Astrocyte (in vitro differentiated cells and primary cell): ENCODE data around the gene RAD51B. TPM values are rescaled to one million over a fixed set of nuclear protein-coding genes. Genes with fewer than 3 reads are reported as not detected.

Experiments used
- DNase-seq: peaks from one replicate; pipeline ENCODE4 v3.0.0-alpha.2; 2010; ENCODE audit warnings: low read depth
- FAIRE-seq: peaks from 2 replicates; lab custom pipeline; 2011; peaks lifted over from hg19 to GRCh38; lab: Jason Lieb, UNC
- H2AFZ ChIP-seq: 2 replicates; pipeline ENCODE4 v1.6.0; 2012; ENCODE audit warnings: low read depth, low read length, inconsistent platforms
- H3K27ac ChIP-seq: 2 replicates; pipeline ENCODE4 v1.5.1; 2011; ENCODE audit warnings: low read depth, low read length, inconsistent platforms
- H3K27me3 ChIP-seq: 2 replicates; pipeline ENCODE4 v1.6.0; 2011; ENCODE audit warnings: low read length, inconsistent platforms; ENCODE audit not compliant: insufficient read depth
- H3K36me3 ChIP-seq: 2 replicates; pipeline ENCODE4 v1.5.1; 2011; ENCODE audit warnings: low read length, inconsistent platforms; ENCODE audit not compliant: insufficient read depth
- H3K4me1 ChIP-seq: 2 replicates; pipeline ENCODE4 v1.5.1; 2011; ENCODE audit warnings: low read length, inconsistent platforms; ENCODE audit not compliant: insufficient read depth
- H3K4me2 ChIP-seq: 2 replicates; pipeline ENCODE4 v1.6.0; 2012; ENCODE audit warnings: low read length, inconsistent platforms
- H3K4me3 ChIP-seq: 2 replicates; pipeline ENCODE4 v1.5.1; 2011; ENCODE audit warnings: low read depth, mild to moderate bottlenecking, low read length, inconsistent platforms; ENCODE audit not compliant: insufficient read depth
- H3K79me2 ChIP-seq: 2 replicates; pipeline ENCODE4 v1.6.0; 2012; ENCODE audit warnings: mild to moderate bottlenecking, low read length, inconsistent platforms; ENCODE audit not compliant: insufficient read depth
- H3K9ac ChIP-seq: 2 replicates; pipeline ENCODE4 v1.6.0; 2012; ENCODE audit warnings: mild to moderate bottlenecking, low read length, inconsistent platforms
- H3K9me3 ChIP-seq: 2 replicates; pipeline ENCODE4 v1.5.1; 2012; ENCODE audit warnings: low read depth, mild to moderate bottlenecking, low read length, inconsistent platforms; ENCODE audit not compliant: insufficient read depth
- H4K20me1 ChIP-seq: 2 replicates; pipeline ENCODE4 v1.6.0; 2012; ENCODE audit warnings: low read length, inconsistent platforms; ENCODE audit not compliant: insufficient read depth
- H3K27ac Mint-ChIP-seq: one replicate; pipeline ENCODE4 v1.8.0; 2021; ENCODE audit warnings: mild to moderate bottlenecking, mixed read lengths; ENCODE audit not compliant: unreplicated experiment
- H3K27me3 Mint-ChIP-seq: one replicate; pipeline ENCODE4 v1.8.0; 2021; ENCODE audit warnings: low read depth, mixed read lengths; ENCODE audit not compliant: unreplicated experiment
- H3K36me3 Mint-ChIP-seq: one replicate; pipeline ENCODE4 v1.8.0; 2021; ENCODE audit warnings: low read depth, mixed read lengths; ENCODE audit not compliant: unreplicated experiment
- H3K4me1 Mint-ChIP-seq: one replicate; pipeline ENCODE4 v1.8.0; 2021; ENCODE audit warnings: low read depth, mixed read lengths; ENCODE audit not compliant: unreplicated experiment
- H3K4me3 Mint-ChIP-seq: one replicate; pipeline ENCODE4 v1.8.0; 2021; ENCODE audit warnings: mild to moderate bottlenecking, moderate library complexity, mixed read lengths; ENCODE audit not compliant: unreplicated experiment
- H3K9me3 Mint-ChIP-seq: one replicate; pipeline ENCODE4 v1.8.0; 2021; ENCODE audit warnings: mild to moderate bottlenecking, mixed read lengths; ENCODE audit not compliant: unreplicated experiment
- CTCF ChIP-seq: IDR thresholded peaks from 2 replicates; pipeline ENCODE4 v1.5.1; 2011; ENCODE audit warnings: low read depth, mild to moderate bottlenecking, inconsistent platforms, low read length, moderate library complexity; ENCODE audit not compliant: insufficient read depth
- EZH2 ChIP-seq: IDR thresholded peaks from 2 replicates; pipeline ENCODE4 v1.6.1; 2012; ENCODE audit warnings: mild to moderate bottlenecking, low read length, inconsistent platforms; ENCODE audit not compliant: insufficient read depth
- total RNA-seq: library from RNA; stranded (reverse); gene quantifications from 2 replicates; pipeline ENCODE4 v1.2.1, GENCODE V29; 2021

RAD51B gene
- total RNA-seq, 1 donor from 2014 or later, result 10.8 TPM

GRCh38 chr14:68018598-68018997 lies 199.0 kb downstream of the RAD51B start:
- Histone ChIP-seq H3K36me3 (no peaks in the 10 kb centered on the region), H3K9me3 (no peaks in the 10 kb centered on the region), H3K27me3 (no peaks in the 10 kb centered on the region), H3K27ac (no peak overlapping the region), H3K79me2 (no peaks in the 10 kb centered on the region), H3K4me1 (peaks cover 6% of the 10 kb centered on the region), H3K9ac (no peak overlapping the region), H4K20me1 (no peaks in the 10 kb centered on the region), H3K4me2 (no peak overlapping the region), H3K4me3 (no peak overlapping the region), H2AFZ (no peak overlapping the region)
- H3K4me1 Mint-ChIP-seq, result peaks cover 4% of the 10 kb centered on the region
- no peak for DNase-seq
- H3K4me3 Mint-ChIP-seq, result no peak overlapping the region
- no peak overlapping the region for H3K27ac Mint-ChIP-seq
- H3K9me3 Mint-ChIP-seq, result no peaks in the 10 kb centered on the region
- TF ChIP-seq CTCF (no peak), EZH2 (no peak)
- FAIRE-seq, result no peak
- no peaks in the 10 kb centered on the region for H3K36me3 Mint-ChIP-seq
- H3K27me3 Mint-ChIP-seq, result no peaks in the 10 kb centered on the region

GRCh38 chr14:68020493-68020892 lies 200.9 kb downstream of the RAD51B start:
- H3K27me3 Mint-ChIP-seq, result no peaks in the 10 kb centered on the region
- FAIRE-seq (no peak), DNase-seq (no peak)
- no peak overlapping the region for H2AFZ ChIP-seq
- H3K79me2 ChIP-seq, result no peaks in the 10 kb centered on the region
- no peak overlapping the region for H3K4me3 Mint-ChIP-seq
- no peak overlapping the region for H3K9ac ChIP-seq
- H3K27ac ChIP-seq, result no peak overlapping the region
- H3K9me3 Mint-ChIP-seq, result no peaks in the 10 kb centered on the region
- H3K9me3 ChIP-seq, result no peaks in the 10 kb centered on the region
- no peaks in the 10 kb centered on the region for H3K36me3 Mint-ChIP-seq
- H4K20me1 ChIP-seq, result no peaks in the 10 kb centered on the region
- H3K4me2 ChIP-seq, result no peak overlapping the region
- H3K27ac Mint-ChIP-seq, result no peak overlapping the region
- peaks cover 6% of the 10 kb centered on the region for H3K4me1 ChIP-seq
- TF ChIP-seq CTCF (no peak), EZH2 (no peak)
- no peaks in the 10 kb centered on the region for H3K36me3 ChIP-seq
- H3K4me1 Mint-ChIP-seq, result peaks cover 4% of the 10 kb centered on the region
- no peak overlapping the region for H3K4me3 ChIP-seq
- no peaks in the 10 kb centered on the region for H3K27me3 ChIP-seq

- no peaks in the 10 kb centered on the region for H3K9me3 ChIP-seq
- peaks cover 5% of the 10 kb centered on the region for H3K4me1 ChIP-seq
- FAIRE-seq (no peak), DNase-seq (no peak)
- H3K4me3 Mint-ChIP-seq, result no peak overlapping the region
- H3K4me1 Mint-ChIP-seq, result peaks cover 3% of the 10 kb centered on the region
- no peaks in the 10 kb centered on the region for H3K27me3 ChIP-seq
- H3K9ac ChIP-seq, result no peak overlapping the region
- H3K4me3 ChIP-seq, result no peak overlapping the region
- no peaks in the 10 kb centered on the region for H3K36me3 ChIP-seq
- no peak overlapping the region for H2AFZ ChIP-seq
- H3K9me3 Mint-ChIP-seq, result no peaks in the 10 kb centered on the region
- H3K4me2 ChIP-seq, result no peak overlapping the region
- no peaks in the 10 kb centered on the region for H3K36me3 Mint-ChIP-seq
- H3K27me3 Mint-ChIP-seq, result no peaks in the 10 kb centered on the region
- H3K79me2 ChIP-seq, result no peaks in the 10 kb centered on the region
- H3K27ac ChIP-seq, result no peak overlapping the region
- H3K27ac Mint-ChIP-seq, result no peak overlapping the region
- no peaks in the 10 kb centered on the region for H4K20me1 ChIP-seq
- TF ChIP-seq EZH2 (no peak), CTCF (no peak)
These were observed 201.6 kb downstream of the RAD51B start for GRCh38 chr14:68020999-68021663.
